ENCODE measurements around the gene AHDC1.

Gene AHDC1

DNA sequence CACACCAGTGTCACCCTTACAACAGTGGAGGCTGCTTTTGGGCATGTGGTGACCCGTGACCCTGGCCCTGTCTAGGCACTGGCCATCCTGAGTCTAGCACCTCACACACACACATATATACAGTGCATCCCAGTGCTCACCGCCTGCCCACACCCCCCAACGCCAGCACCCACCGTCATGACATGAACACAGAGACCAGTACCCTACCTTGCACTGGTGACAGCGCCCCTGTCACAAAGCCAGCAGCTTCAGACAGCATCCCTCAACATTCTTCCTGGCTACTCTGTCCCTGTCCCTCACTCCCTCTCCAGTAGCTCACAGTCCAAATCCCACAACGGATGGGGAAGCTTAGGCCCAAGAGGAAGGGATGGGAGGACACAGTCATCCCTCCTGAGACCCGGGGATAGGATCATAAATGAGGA is 27.1 kb downstream of the AHDC1 start:
- Histone ChIP-seq H3K4me1 (ENCODE audit: control insufficient read depth, insufficient read depth, low read length) (peaks cover 31% of the 10 kb centered on the region), H3K9ac (ENCODE audit: low read depth, low read length) (no peak overlapping the region), H3K27me3 (ENCODE audit: control insufficient read depth, insufficient read depth, low read length) (no peaks in the 10 kb centered on the region), H3K9me3 (ENCODE audit: control insufficient read depth, insufficient read depth, low read length) (no peaks in the 10 kb centered on the region), H3K36me3 (ENCODE audit: control insufficient read depth, insufficient read depth, low read length) (no peaks in the 10 kb centered on the region), H3K4me3 (ENCODE audit: low read depth, low read length) (no peak overlapping the region)

DNA sequence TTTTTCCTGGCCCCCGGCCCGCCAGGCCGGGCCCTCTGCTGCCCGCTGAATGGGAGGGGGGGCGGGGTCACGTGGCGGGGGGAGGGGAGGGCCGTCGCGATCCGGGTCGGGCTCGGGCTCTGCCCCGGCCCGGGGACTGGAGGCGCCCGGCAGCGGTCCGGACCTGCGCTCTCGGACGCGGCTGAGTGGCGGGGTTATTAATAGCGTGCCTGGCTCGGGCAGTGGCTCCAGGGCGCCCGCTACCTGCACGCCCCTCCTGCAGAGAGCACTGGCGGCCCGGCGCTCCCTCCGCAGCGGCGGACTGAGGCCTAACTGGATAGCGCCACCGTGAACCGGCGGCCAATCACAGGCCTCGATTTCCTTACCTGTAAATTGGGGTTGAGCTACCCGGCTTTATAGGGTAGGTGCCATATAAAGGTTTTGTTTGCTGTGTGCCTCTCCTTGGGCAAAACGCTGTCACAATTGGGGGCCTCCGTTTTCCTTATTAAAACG is 28.1 kb downstream of the AHDC1 start:
- no peaks in the 10 kb centered on the region for H3K36me3 ChIP-seq (ENCODE audit: control insufficient read depth, insufficient read depth, low read length)
- H3K9me3 ChIP-seq (ENCODE audit: control insufficient read depth, insufficient read depth, low read length) = no peaks in the 10 kb centered on the region
- peak overlapping the region; percentile 39 for H3K4me3 ChIP-seq (ENCODE audit: low read depth, low read length)
- H3K9ac ChIP-seq (ENCODE audit: low read depth, low read length) = no peak overlapping the region
- no peaks in the 10 kb centered on the region for H3K27me3 ChIP-seq (ENCODE audit: control insufficient read depth, insufficient read depth, low read length)
- peaks cover 37% of the 10 kb centered on the region for H3K4me1 ChIP-seq (ENCODE audit: control insufficient read depth, insufficient read depth, low read length)

DNA sequence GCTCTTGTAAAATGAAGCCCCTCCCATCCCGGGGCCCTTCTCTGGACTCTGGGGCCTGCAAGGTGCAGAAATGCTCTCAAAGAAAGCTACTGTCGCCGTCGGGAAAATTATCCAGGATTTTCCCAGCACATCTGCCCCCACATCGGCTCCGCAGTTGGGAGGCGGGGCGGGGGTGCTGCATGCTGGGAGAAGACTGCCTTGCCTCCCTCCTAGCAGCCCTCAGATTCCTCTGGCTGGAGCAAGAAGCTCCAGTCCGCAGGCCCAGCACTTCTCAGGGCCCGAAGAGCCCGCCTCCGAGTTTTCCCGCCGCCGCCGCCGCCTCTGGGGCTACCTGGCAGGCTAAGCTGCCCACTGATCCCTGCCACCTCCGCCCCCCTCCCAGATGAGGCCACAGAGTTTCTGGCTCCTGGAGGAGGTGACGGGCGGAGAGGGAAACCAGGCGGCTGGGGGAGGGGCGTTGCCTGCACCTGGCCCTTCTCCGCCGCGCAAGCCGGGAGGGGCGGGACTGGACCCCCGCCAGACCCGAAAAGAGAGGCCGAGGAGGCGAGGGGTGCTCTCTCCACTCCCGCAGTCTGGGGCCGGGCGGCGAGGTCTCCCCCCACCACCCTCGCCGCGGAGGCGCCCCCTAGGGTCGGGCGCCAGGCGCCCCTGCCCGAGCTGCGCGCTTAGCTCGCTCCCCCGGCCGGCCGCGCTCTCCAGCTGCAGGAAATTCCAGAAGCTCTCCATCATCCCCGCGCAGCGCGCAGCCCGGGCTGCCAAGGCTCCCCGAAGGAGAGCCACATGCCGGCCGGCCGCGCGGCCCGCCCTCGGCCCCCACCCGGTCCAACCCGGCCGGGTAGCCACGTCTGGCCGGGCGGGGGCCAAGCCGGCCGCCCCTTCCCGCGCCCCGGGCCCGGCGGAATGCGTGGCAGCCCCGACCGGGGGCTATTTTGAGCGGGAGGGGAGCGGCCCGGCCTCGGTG is 28.8 kb downstream of the AHDC1 start:
- Histone ChIP-seq H3K4me1 (ENCODE audit: control insufficient read depth, insufficient read depth, low read length) (peaks cover 44% of the 10 kb centered on the region), H3K9me3 (ENCODE audit: control insufficient read depth, insufficient read depth, low read length) (no peaks in the 10 kb centered on the region), H3K9ac (ENCODE audit: low read depth, low read length) (no peak overlapping the region), H3K4me3 (ENCODE audit: low read depth, low read length) (peak overlapping the region; percentile 39), H3K27me3 (ENCODE audit: control insufficient read depth, insufficient read depth, low read length) (no peaks in the 10 kb centered on the region), H3K36me3 (ENCODE audit: control insufficient read depth, insufficient read depth, low read length) (no peaks in the 10 kb centered on the region)

DNA sequence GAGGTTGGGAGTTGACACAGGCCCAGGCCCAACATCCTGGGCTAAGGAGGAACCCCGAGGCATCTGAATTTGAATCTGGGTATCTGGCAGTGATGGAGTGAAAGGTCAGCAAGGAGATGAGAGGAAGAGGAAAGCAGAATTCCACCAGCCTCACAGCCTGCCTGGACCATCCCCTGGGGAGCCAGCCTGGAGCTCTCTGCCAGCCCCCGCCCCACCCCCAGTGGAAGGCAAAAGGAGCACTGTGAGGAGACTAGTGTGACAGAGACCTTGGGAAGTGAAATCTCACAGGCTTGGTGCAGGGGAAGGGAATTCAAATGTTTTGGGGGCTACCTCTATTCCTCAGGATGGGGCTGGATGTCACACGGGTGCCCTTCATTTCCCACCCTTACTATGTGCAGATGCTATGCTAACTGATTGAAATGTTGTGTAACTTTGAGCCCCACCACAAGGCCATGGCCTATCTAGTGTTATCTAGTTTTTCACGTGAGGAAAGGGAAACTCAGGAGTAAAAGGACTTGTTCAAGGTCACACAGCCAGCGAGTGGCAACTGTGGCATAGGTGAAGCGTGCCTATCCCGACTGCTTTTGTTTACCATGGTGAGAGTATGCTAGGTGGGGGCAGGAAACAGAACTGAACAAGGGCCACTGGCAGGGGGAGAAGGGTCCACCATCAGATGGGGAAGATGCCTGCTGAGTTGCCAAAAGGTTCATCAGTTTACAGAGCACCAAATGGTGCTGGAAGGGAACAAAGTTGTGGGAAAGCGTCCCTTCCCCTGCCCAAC is 29.8 kb downstream of the AHDC1 start:
- H3K4me1 ChIP-seq (ENCODE audit: control insufficient read depth, insufficient read depth, low read length) = peaks cover 52% of the 10 kb centered on the region
- no peak overlapping the region for H3K9ac ChIP-seq (ENCODE audit: low read depth, low read length)
- no peaks in the 10 kb centered on the region for H3K27me3 ChIP-seq (ENCODE audit: control insufficient read depth, insufficient read depth, low read length)
- peak overlapping the region; percentile 39 for H3K4me3 ChIP-seq (ENCODE audit: low read depth, low read length)
- no peaks in the 10 kb centered on the region for H3K36me3 ChIP-seq (ENCODE audit: control insufficient read depth, insufficient read depth, low read length)
- H3K9me3 ChIP-seq (ENCODE audit: control insufficient read depth, insufficient read depth, low read length) = no peaks in the 10 kb centered on the region

DNA sequence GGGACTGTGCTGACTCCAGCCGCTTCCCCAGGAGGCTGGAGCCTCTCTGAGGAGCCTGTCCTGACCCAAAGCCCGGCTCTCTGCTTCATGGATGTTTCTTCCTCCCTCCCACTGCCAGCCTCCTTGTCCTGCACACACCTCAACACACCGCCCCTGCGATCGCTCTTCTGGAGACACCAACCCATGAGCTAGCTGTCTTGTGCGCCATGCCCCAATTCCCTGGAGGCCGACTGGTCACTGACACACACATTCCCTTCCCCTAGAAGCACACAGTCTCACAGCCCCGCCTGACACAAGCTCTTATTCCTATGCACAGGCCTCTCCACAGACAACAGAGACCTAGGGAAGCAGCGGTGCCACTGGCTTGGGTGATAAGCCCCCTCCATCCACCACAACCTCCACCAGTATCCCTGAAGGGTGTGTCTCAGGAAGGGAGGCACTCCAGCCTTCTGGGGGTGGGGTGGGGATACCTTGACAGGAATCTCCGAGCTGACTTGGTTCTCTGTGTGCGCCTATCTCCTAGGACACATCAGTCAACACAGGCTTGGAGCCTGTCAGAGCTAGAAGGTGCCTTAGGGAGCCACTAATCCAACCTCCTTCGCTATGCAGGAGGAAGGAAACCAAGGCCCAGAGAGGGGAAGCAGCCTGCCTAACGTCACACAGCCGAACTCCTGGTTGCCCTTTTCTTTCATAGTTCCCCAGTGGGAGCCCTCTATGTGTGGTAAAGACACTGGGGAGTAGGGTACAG is 31.1 kb downstream of the AHDC1 start:
- Histone ChIP-seq H3K9ac (ENCODE audit: low read depth, low read length) (no peak overlapping the region), H3K4me1 (ENCODE audit: control insufficient read depth, insufficient read depth, low read length) (peaks cover 58% of the 10 kb centered on the region), H3K4me3 (ENCODE audit: low read depth, low read length) (peak overlapping the region; percentile 43), H3K9me3 (ENCODE audit: control insufficient read depth, insufficient read depth, low read length) (no peaks in the 10 kb centered on the region), H3K36me3 (ENCODE audit: control insufficient read depth, insufficient read depth, low read length) (no peaks in the 10 kb centered on the region), H3K27me3 (ENCODE audit: control insufficient read depth, insufficient read depth, low read length) (no peaks in the 10 kb centered on the region)

DNA sequence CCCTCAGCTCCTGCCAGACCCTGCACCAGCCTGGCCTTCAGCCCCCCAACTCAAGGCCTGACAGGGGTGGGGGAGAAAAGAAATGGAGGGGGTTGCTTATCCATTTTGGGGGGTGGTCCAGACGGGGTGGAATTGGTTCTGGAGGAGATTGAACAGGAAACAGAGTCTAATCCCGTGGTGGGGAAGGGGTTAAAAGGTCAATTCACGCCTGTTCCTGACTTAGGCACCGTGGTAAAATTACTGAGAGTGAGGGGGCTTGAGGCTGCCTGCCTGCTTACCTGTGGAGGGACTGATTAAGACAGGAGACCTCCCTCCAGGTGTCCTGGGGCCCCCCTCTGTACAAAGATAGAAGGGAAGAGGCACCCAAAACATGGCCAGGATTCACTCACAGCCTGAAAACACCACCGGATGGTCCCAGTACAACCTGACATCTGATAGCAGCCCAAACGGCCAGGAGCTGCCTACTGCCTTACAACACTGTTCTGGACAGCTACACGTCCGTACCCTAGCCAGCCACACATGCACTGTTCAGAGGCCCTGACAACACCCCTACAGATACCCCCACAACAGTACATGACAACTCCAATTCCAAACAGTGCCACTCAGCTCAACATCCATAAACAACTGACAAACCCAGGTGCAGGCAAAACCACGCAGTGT is 31.8 kb downstream of the AHDC1 start:
- peak overlapping the region; percentile 43 for H3K4me3 ChIP-seq (ENCODE audit: low read depth, low read length)
- H3K4me1 ChIP-seq (ENCODE audit: control insufficient read depth, insufficient read depth, low read length) = peaks cover 58% of the 10 kb centered on the region
- no peak overlapping the region for H3K9ac ChIP-seq (ENCODE audit: low read depth, low read length)
- H3K27me3 ChIP-seq (ENCODE audit: control insufficient read depth, insufficient read depth, low read length) = no peaks in the 10 kb centered on the region
- H3K36me3 ChIP-seq (ENCODE audit: control insufficient read depth, insufficient read depth, low read length) = no peaks in the 10 kb centered on the region
- no peaks in the 10 kb centered on the region for H3K9me3 ChIP-seq (ENCODE audit: control insufficient read depth, insufficient read depth, low read length)

DNA sequence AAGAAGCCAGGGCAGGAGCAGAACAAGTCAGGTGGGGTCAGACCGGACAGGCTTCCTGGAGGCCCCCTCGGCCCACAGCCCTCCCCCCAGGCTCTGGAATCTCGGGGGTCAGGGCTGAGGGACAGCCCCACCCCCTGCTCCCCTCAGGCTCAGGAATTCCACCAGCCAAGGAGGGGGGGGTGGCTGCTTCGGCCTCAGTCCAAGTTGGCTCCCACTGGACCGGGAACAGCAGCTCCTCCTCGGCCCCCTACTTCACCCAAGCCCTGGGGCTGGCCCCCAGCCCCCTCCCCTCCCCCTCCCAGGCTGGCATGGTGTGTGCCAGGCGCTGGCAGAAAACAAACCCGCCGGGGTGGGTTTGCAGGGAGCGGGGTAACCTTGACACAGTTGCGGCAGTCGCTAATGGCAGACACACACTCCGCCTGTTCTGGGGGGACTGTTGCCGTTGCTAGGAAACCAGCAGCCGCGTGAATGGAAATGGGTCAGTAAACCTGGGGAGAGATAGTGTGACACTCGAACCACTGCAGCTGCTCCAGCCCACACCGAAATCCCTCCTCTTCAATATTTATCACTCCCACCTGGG is 32.4 kb downstream of the AHDC1 start:
- Histone ChIP-seq H3K36me3 (ENCODE audit: control insufficient read depth, insufficient read depth, low read length) (no peaks in the 10 kb centered on the region), H3K27me3 (ENCODE audit: control insufficient read depth, insufficient read depth, low read length) (no peaks in the 10 kb centered on the region), H3K9ac (ENCODE audit: low read depth, low read length) (no peak overlapping the region), H3K4me3 (ENCODE audit: low read depth, low read length) (peak overlapping the region; percentile 43), H3K4me1 (ENCODE audit: control insufficient read depth, insufficient read depth, low read length) (peaks cover 58% of the 10 kb centered on the region), H3K9me3 (ENCODE audit: control insufficient read depth, insufficient read depth, low read length) (no peaks in the 10 kb centered on the region)

DNA sequence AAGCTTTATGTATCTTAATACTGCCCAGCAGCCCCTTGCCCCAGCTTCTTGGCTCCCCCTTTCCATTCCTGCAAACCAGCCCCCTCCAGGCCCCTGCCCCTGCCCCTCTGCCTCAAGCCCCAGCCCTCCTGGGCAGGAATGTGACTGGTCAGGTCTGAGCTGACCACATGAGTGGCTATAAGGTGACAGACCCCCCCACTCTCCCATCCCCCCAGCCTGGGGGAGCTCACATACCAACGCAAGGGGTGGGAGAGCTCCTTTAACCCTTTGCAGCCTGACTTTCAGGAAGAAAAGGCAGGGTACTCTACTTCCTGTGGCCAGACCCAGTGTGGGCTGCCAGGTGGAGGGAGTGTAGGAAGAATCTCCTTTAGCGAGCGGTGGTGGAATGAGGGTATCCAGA is 33.2 kb downstream of the AHDC1 start:
- Histone ChIP-seq H3K27me3 (ENCODE audit: control insufficient read depth, insufficient read depth, low read length) (no peaks in the 10 kb centered on the region), H3K9ac (ENCODE audit: low read depth, low read length) (no peak overlapping the region), H3K36me3 (ENCODE audit: control insufficient read depth, insufficient read depth, low read length) (no peaks in the 10 kb centered on the region), H3K9me3 (ENCODE audit: control insufficient read depth, insufficient read depth, low read length) (no peaks in the 10 kb centered on the region), H3K4me3 (ENCODE audit: low read depth, low read length) (peak overlapping the region; percentile 30), H3K4me1 (ENCODE audit: control insufficient read depth, insufficient read depth, low read length) (peaks cover 54% of the 10 kb centered on the region)

DNA sequence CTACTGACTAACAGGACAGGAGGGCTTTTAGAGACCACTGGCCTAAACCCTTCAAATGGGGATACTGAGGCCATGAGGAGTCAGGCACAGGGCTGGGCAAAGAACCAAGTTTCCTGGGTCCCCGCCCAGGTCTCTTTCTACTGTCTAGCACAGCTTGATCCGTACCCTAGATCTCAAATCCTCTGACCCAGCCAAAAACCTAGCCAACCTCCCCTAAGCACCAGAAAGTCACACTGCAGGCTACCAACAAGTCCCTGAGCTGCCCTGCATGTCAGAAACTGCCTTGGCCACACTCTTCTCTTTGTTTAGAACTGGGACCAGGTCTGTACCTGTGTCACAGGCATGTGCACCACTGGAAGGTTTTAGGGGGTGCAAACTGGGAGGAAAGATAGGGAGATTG is 33.6 kb downstream of the AHDC1 start:
- no peak overlapping the region for H3K9ac ChIP-seq (ENCODE audit: low read depth, low read length)
- peak overlapping the region; percentile 30 for H3K4me3 ChIP-seq (ENCODE audit: low read depth, low read length)
- no peaks in the 10 kb centered on the region for H3K27me3 ChIP-seq (ENCODE audit: control insufficient read depth, insufficient read depth, low read length)
- no peaks in the 10 kb centered on the region for H3K36me3 ChIP-seq (ENCODE audit: control insufficient read depth, insufficient read depth, low read length)
- H3K9me3 ChIP-seq (ENCODE audit: control insufficient read depth, insufficient read depth, low read length) = no peaks in the 10 kb centered on the region
- peaks cover 54% of the 10 kb centered on the region for H3K4me1 ChIP-seq (ENCODE audit: control insufficient read depth, insufficient read depth, low read length)

DNA sequence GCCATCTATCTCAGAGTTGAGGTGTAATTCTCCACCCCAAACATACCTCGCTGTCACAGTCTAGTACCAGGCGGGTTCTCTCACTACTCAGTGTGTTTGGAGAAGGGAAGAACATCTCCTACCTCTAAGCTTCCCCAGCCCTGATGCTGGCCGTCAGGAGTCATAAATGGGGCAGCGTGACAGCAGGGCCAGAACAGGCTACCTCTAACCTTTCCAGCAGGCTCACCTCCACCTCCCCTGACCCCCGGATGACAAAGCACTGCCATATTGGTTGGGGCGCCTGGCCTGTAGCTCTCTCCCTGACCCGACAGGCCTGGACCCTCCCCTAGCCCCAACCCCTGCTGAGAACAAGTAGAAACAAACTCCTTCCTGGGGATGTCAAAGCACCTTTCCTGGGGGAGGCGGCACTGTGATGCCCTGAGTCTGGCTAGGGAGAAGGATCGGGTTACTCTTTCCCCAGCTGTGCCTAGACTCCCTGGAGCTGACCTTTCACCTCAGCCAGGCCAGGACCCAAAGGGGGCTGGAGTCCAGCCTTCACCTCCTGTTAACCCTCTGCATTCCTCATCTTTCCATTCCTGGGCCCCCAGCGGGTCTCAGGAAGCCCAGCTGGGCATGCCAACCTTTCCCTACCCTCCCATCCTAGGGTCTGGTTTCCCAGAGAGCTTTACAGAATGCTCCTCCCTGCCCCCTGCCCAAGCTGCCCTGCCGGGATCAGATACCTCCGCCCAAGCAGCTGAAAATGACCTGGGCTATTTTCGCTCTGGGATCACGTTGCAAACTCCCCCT is 34.2 kb downstream of the AHDC1 start:
- Histone ChIP-seq H3K36me3 (ENCODE audit: control insufficient read depth, insufficient read depth, low read length) (no peaks in the 10 kb centered on the region), H3K4me1 (ENCODE audit: control insufficient read depth, insufficient read depth, low read length) (peaks cover 52% of the 10 kb centered on the region), H3K9ac (ENCODE audit: low read depth, low read length) (no peak overlapping the region), H3K27me3 (ENCODE audit: control insufficient read depth, insufficient read depth, low read length) (no peaks in the 10 kb centered on the region), H3K9me3 (ENCODE audit: control insufficient read depth, insufficient read depth, low read length) (no peaks in the 10 kb centered on the region), H3K4me3 (ENCODE audit: low read depth, low read length) (peak overlapping the region; percentile 30)
